ENCODE data around the gene TRIM63.
"Not testable (repeated sequence)": the region's sequence is repeated elsewhere in the genome, so short reads cannot be mapped to it uniquely, and the experiment has no call there.

TRIM63 gene

DNA sequence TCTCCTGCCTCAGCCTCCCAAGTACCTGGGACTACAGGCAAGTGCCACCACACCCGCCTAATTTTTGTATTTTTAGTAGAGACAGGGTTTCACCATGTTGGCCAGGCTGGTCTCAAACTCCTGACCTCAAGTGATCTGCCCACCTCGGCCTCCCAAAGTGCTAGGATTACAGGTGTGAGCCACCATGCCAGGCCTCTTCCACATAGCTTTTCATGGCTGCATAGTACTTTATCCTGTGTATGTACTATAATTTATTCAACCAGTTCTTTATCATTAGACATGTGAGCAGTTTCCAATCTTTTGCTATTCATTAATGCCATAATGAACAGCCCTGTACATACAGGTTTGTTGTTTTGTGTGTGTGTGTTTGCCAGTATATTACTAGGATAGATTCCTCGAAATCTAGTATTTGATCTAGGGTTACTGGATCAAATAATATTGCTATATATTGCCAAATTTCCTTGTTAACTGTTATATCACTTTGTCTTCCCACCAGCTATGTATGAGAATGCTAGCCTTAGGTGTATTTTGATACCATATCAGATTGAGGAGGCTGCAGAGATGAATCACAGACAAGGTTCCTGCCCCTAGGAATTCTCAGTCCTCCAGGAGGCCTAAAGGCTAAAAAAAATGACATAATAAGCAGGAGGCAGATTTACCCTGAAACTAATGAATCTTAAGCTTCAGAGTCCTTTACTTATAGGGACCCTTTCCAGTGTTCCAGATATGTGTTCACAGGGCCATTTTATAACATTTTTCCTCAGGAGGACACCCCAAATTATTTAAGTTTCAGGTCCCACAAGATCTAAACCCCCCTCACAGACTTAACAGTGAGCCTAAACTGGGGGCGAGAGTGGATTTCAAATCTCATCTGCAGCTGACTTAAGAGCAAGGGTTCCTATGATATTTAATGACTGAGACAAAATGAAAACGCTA is 42.1 kb upstream of the TRIM63 start:
- DNase-seq (ENCODE audit: low spot score): no peak
- no peak for TF ChIP-seq CTCF (conservative IDR thresholded peaks at IDR 0.05; ENCODE audit: low read depth)
- ChIA-PET POLR2A (ENCODE audit: low non-redundant PET) (interaction anchor here (0.7 kb wide), 1 partner anchor 68 kb away, joined by 5 read pairs; the partner anchor contains the start of gene CNKSR1), CTCF (interaction anchor here (1.4 kb wide), 1 partner anchor 35 kb away, joined by 8 read pairs; no protein-coding TSS in a partner anchor)
- H3K27ac ChIP-seq: no peak overlapping the region

GRCh38 chr1:26105226-26105548 is 37.8 kb upstream of the TRIM63 start:
- POLR2A ChIA-PET (ENCODE audit: low non-redundant PET); H3K27ac ChIP-seq; DNase-seq (ENCODE audit: low spot score): not testable (repeated sequence)
- TF ChIP-seq CTCF (conservative IDR thresholded peaks at IDR 0.05; ENCODE audit: low read depth): peak; percentile 50
- CTCF ChIA-PET: interaction anchor here (0.6 to 4.3 kb wide), 4 partner anchors 22 to 64 kb away, joined by 3 to 41 read pairs (median 4); partner anchors contain the start of gene ZNF593

DNA sequence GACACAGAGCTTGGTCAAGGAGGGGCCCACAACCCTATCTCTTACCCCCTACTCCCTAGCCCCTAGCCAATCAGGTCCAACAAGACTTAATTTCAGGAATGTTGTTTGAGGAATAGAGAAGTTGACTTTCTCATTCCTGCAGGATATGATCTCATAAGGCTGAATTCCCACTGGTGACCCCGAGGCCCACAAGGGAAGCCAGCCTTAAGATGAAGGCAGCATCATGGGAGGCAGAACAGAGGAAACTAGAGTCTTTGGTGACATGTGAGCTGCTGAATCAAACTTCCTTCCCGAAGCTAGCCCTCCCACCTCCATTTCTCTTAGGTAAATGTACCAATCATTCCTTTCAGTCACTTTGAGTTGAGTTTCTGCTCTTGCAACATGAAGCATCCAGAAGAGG is 35.1 kb upstream of the TRIM63 start:
- H3K27ac ChIP-seq: no peak overlapping the region
- no peak for DNase-seq (ENCODE audit: low spot score)
- CTCF ChIA-PET: interaction anchor here (0.8 to 4.3 kb wide), 3 partner anchors 23 to 66 kb away, joined by 3 to 41 read pairs (median 6); no protein-coding TSS in a partner anchor
- POLR2A ChIA-PET (ENCODE audit: low non-redundant PET): no interaction called here
- no peak for TF ChIP-seq CTCF (conservative IDR thresholded peaks at IDR 0.05; ENCODE audit: low read depth)

GRCh38 chr1:26102119-26102518 is 34.7 kb upstream of the TRIM63 start:
- TF ChIP-seq CTCF (conservative IDR thresholded peaks at IDR 0.05; ENCODE audit: low read depth): no peak
- no peak overlapping the region for H3K27ac ChIP-seq
- DNase-seq (ENCODE audit: low spot score): no peak
- ChIA-PET CTCF (interaction anchor here (0.8 to 4.3 kb wide), 3 partner anchors 22 to 66 kb away, joined by 3 to 41 read pairs (median 6); no protein-coding TSS in a partner anchor), POLR2A (ENCODE audit: low non-redundant PET) (no interaction called here)

DNA sequence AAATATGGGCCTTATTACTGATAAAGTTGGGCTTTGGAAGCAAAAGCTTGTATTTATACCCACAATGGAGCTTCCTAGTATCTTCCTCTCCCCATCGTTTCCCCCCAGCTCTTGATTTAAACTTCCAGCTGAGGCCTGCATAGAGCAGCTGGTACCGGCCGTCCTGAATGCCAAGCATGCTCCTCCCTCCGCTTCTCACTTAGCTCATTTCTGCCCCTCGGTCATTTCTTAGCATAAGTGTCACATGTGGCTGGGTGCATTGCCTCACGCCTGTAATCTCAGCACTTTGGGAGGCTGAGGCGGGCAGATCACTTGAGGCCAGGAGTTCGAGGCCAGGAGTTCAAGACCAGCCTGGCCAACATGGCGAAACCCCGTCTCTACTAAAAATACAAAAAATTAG is 32.8 kb upstream of the TRIM63 start:
- CTCF ChIA-PET: interaction anchor here (0.5 to 1.2 kb wide), 3 partner anchors 45 to 70 kb away, joined by 3 to 4 read pairs (median 3); partner anchors contain the start of gene ZNF593
- POLR2A ChIA-PET (ENCODE audit: low non-redundant PET); H3K27ac ChIP-seq; DNase-seq (ENCODE audit: low spot score): not testable (repeated sequence)

DNA sequence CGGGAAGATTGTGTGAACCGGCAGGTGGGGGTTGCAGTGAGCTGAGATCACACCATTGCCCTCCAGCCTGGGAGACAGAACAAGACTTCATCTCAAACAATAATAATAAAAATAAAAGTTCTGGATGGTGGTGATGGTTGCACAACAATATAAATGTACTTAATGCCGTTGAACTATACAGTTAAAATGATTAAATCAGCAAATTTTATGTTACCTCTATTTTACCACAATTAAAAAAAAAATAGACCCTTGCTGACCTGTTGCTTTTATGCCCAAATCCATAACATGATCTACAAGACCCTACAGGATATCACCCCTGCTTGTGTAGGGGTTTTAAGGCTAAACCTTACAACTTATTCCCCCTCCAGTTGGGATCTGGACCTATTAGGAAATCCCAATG is 32.4 kb upstream of the TRIM63 start:
- ChIA-PET POLR2A (ENCODE audit: low non-redundant PET) (no interaction called here), CTCF (interaction anchor here (0.5 to 0.6 kb wide), 2 partner anchors 64 to 70 kb away, joined by 3 read pairs; partner anchors contain the start of gene ZNF593)
- no peak for TF ChIP-seq CTCF (conservative IDR thresholded peaks at IDR 0.05; ENCODE audit: low read depth)

GRCh38 chr1:26098602-26099001 is 31.2 kb upstream of the TRIM63 start:
- POLR2A ChIA-PET (ENCODE audit: low non-redundant PET): no interaction called here
- CTCF ChIA-PET: no interaction called here
- no peak for DNase-seq (ENCODE audit: low spot score)
- TF ChIP-seq CTCF (conservative IDR thresholded peaks at IDR 0.05; ENCODE audit: low read depth): no peak
- H3K27ac ChIP-seq: no peak overlapping the region

More for the DNA sequence above, 32.4 kb upstream of the TRIM63 start:
- DNase-seq (ENCODE audit: low spot score): no peak
- H3K27ac ChIP-seq: no peak overlapping the region
